HepG2 (cell line): ENCODE data around the gene EFNA2. TPM values are rescaled to one million over a fixed set of nuclear protein-coding genes. Genes with fewer than 3 reads are reported as not detected.

Source experiments
- GABPB1 ChIP-seq: IDR thresholded peaks from 2 replicates; pipeline ENCODE4 v1.6.1; 2016; ENCODE audit warnings: mild to moderate bottlenecking, missing genetic modification reagents, moderate library complexity, missing compliant biosample characterization
- GATAD2A ChIP-seq: IDR thresholded peaks from 2 replicates; pipeline ENCODE4 v1.6.1; 2016
- GTF3A ChIP-seq: sonication (generic); formaldehyde crosslinking; conservative IDR thresholded peaks from 2 replicates; pipeline ENCODE4 v1.4.0; 2020; ENCODE audit warnings: mild to moderate bottlenecking, missing genetic modification reagents
- HNRNPH1 ChIP-seq: fragments of 200-400 bp; formaldehyde crosslinking; optimal IDR thresholded peaks from 2 replicates; pipeline ENCODE3; 2017; ENCODE audit warnings: mild to moderate bottlenecking, low read depth, low read length
- JARID2 ChIP-seq: sonication (generic); formaldehyde crosslinking; IDR thresholded peaks from 2 replicates; pipeline ENCODE4 v1.8.1; 2023; ENCODE audit warnings: missing genetic modification reagents, inconsistent platforms; ENCODE audit not compliant: insufficient replicate concordance
- MZF1 ChIP-seq: sonication (generic); formaldehyde crosslinking; IDR thresholded peaks from 2 replicates; pipeline ENCODE4 v1.8.1; 2023; ENCODE audit warnings: mild to moderate bottlenecking, missing genetic modification reagents, borderline replicate concordance
- NR2F6 ChIP-seq, 2 experiments: IDR thresholded peaks; 2 replicates each; pipeline ENCODE4 v1.6.1; 2016; ENCODE audit warnings: antibody characterized with exemption in 1 of 2, mild to moderate bottlenecking in 1 of 2
- PHF8 ChIP-seq: sonication (generic); formaldehyde crosslinking; IDR thresholded peaks from 2 replicates; pipeline ENCODE4 v1.5.0; 2020; ENCODE audit warnings: missing genetic modification reagents
- SAFB2 ChIP-seq: sonication (generic); formaldehyde crosslinking; IDR thresholded peaks from 2 replicates; pipeline ENCODE4 v1.5.1; 2020; ENCODE audit warnings: missing genetic modification reagents, low read depth, mild to moderate bottlenecking, borderline replicate concordance
- THYN1 ChIP-seq: sonication (generic); formaldehyde crosslinking; IDR thresholded peaks from 2 replicates; pipeline ENCODE4 v1.8.1; 2023; ENCODE audit warnings: low read depth, mild to moderate bottlenecking, moderate library complexity, missing genetic modification reagents, borderline replicate concordance
- YEATS2 ChIP-seq: sonication (generic); formaldehyde crosslinking; IDR thresholded peaks from 2 replicates; pipeline ENCODE4 v1.4.0; 2020; ENCODE audit warnings: missing genetic modification reagents, borderline replicate concordance
- ZBTB1 ChIP-seq: sonication (generic); formaldehyde crosslinking; IDR thresholded peaks from 2 replicates; pipeline ENCODE4 v1.4.0; 2020; ENCODE audit warnings: missing genetic modification reagents, borderline replicate concordance
- ZMYM4 ChIP-seq: sonication (generic); formaldehyde crosslinking; IDR thresholded peaks from 2 replicates; pipeline ENCODE4 v1.8.1; 2023; ENCODE audit warnings: mild to moderate bottlenecking, missing genetic modification reagents
- ZNF496 ChIP-seq: sonication (generic); formaldehyde crosslinking; IDR thresholded peaks from 2 replicates; pipeline ENCODE4 v1.8.1; 2023; ENCODE audit warnings: mild to moderate bottlenecking, moderate library complexity, missing genetic modification reagents; ENCODE audit not compliant: insufficient replicate concordance
- ZNF562 ChIP-seq: sonication (generic); formaldehyde crosslinking; IDR thresholded peaks from 2 replicates; pipeline ENCODE4 v1.8.0; 2022; ENCODE audit warnings: missing genetic modification reagents, borderline replicate concordance
- ZNF616 ChIP-seq: sonication (generic); formaldehyde crosslinking; IDR thresholded peaks from 2 replicates; pipeline ENCODE4 v1.5.0; 2020; ENCODE audit warnings: low read depth, mild to moderate bottlenecking, missing genetic modification reagents
- ZSCAN12 ChIP-seq: sonication (generic); formaldehyde crosslinking; IDR thresholded peaks from 2 replicates; pipeline ENCODE4 v1.9.0; 2021; ENCODE audit warnings: mild to moderate bottlenecking, missing genetic modification reagents
- polyA plus RNA-seq, 8 experiments: library from polyadenylated mRNA; depleted of rRNA in 3 of 8; stranded (reverse) in 7 of 8; unstranded in 1 of 8; fragments of >200 nt; fragmentation: Illumina TruSeq in 4 of 8; extraction: Trizol in 4 of 8; gene quantifications; 2 replicates each; pipeline versions ENCODE4 v1.2.1 to v1.2.3, GENCODE V29; 2011 to 2016; ENCODE audit warnings: low read depth in 4 of 8, missing spikeins in 1 of 8, mixed read lengths in 1 of 8; ENCODE audit not compliant: insufficient read depth in 1 of 8
- total RNA-seq, 5 experiments: library from RNA; depleted of rRNA; stranded (reverse); fragments of >200 nt; fragmentation: Illumina TruSeq; extraction: Trizol; gene quantifications; 2 replicates each; pipeline ENCODE4 v1.2.3, GENCODE V29; 2016; ENCODE audit warnings: low read depth in 1 of 5
- TF ChIP-seq, protein P1 (sequence below): sonication (generic); formaldehyde crosslinking; IDR thresholded peaks from 2 replicates; pipeline ENCODE4 v1.4.0; 2020; ENCODE audit warnings: missing genetic modification reagents
- TF ChIP-seq, protein P2 (sequence below): sonication (generic); formaldehyde crosslinking; IDR thresholded peaks from 2 replicates; pipeline ENCODE4 v1.4.0; 2020; ENCODE audit warnings: missing genetic modification reagents
- TF ChIP-seq, protein P3 (sequence below): sonication (generic); formaldehyde crosslinking; conservative IDR thresholded peaks from 2 replicates; pipeline ENCODE4 v1.8.0; 2022; ENCODE audit warnings: low read depth, missing genetic modification reagents
- TF ChIP-seq, protein P4 (sequence below): sonication (generic); formaldehyde crosslinking; IDR thresholded peaks from 2 replicates; pipeline ENCODE4 v1.5.0; 2020; ENCODE audit warnings: missing genetic modification reagents
- TF ChIP-seq, protein P5 (sequence below): IDR thresholded peaks from 2 replicates; pipeline ENCODE4 v1.6.1; 2016
- TF ChIP-seq, protein P6 (sequence below): sonication (generic); formaldehyde crosslinking; IDR thresholded peaks from 2 replicates; pipeline ENCODE4 v1.5.0; 2020; ENCODE audit warnings: missing genetic modification reagents, mild to moderate bottlenecking, borderline replicate concordance

The EFNA2 gene
- total and polyA plus RNA-seq, 2 of the 13 experiments (the other 11 are each of a cell fraction or from before 2014, with no cell fraction given), result 6.0 to 9.9 TPM

DNA sequence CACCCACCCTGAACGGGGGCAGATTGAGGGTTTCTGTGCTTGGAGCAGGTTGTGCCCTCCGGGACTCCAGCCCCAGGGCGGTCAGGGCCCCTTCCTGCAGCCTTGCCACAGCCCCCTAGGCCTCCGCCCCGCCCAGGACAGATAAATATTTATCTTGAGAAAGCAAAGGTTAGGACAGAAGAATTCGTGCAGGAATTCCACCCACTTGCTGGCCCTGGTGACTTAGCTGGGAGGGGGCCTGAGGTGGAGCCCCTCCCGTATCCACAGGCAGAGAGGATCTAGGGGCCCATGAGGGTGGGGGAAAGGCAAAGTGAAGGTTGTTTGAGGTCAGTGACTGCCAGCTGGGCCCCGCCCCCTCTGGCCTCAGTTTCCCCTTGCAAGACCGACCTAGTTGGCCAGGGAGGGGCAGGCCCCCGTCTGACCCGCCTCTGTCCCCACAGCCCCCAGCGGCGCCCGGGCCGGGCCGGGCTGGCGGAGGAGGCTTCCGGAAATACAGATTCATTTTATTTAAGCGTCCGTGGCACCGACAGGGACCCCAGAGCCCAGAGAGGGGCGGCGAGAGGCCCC lies 32.1 kb upstream of the EFNA2 start (continued):
- TF ChIP-seq, protein P1, sequence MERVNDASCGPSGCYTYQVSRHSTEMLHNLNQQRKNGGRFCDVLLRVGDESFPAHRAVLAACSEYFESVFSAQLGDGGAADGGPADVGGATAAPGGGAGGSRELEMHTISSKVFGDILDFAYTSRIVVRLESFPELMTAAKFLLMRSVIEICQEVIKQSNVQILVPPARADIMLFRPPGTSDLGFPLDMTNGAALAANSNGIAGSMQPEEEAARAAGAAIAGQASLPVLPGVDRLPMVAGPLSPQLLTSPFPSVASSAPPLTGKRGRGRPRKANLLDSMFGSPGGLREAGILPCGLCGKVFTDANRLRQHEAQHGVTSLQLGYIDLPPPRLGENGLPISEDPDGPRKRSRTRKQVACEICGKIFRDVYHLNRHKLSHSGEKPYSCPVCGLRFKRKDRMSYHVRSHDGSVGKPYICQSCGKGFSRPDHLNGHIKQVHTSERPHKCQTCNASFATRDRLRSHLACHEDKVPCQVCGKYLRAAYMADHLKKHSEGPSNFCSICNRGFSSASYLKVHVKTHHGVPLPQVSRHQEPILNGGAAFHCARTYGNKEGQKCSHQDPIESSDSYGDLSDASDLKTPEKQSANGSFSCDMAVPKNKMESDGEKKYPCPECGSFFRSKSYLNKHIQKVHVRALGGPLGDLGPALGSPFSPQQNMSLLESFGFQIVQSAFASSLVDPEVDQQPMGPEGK (CRISPR knock-in tag), result peak; percentile 100
- TF ChIP-seq GATAD2A (CRISPR knock-in tag) (peak; percentile 78), JARID2 (peak; percentile 38), GTF3A (no peak), GABPB1 (CRISPR knock-in tag) (peak; percentile 55; the same call in 1 of the 2 replicates), ZNF616 (CRISPR knock-in tag) (no peak), ZBTB1 (CRISPR knock-in tag) (no peak), ZSCAN12 (CRISPR knock-in tag) (no peak), NR2F6 (IDR thresholded peaks at IDR 0.05) (peak; percentile 90), NR2F6 (CRISPR knock-in tag; IDR thresholded peaks at IDR 0.05) (peak; percentile 85), YEATS2 (CRISPR knock-in tag) (no peak), PHF8 (peak; percentile 26; the same call in 1 of the 2 replicates), SAFB2 (CRISPR knock-in tag) (no peak), HNRNPH1 (peak; percentile 26), ZMYM4 (CRISPR knock-in tag) (no peak), THYN1 (CRISPR knock-in tag) (no peak), ZNF562 (CRISPR knock-in tag) (no peak), MZF1 (CRISPR knock-in tag) (no peak), ZNF496 (no peak)
- TF ChIP-seq, protein P2, sequence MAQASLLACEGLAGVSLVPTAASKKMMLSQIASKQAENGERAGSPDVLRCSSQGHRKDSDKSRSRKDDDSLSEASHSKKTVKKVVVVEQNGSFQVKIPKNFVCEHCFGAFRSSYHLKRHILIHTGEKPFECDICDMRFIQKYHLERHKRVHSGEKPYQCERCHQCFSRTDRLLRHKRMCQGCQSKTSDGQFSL, result no peak
- TF ChIP-seq, protein P3, sequence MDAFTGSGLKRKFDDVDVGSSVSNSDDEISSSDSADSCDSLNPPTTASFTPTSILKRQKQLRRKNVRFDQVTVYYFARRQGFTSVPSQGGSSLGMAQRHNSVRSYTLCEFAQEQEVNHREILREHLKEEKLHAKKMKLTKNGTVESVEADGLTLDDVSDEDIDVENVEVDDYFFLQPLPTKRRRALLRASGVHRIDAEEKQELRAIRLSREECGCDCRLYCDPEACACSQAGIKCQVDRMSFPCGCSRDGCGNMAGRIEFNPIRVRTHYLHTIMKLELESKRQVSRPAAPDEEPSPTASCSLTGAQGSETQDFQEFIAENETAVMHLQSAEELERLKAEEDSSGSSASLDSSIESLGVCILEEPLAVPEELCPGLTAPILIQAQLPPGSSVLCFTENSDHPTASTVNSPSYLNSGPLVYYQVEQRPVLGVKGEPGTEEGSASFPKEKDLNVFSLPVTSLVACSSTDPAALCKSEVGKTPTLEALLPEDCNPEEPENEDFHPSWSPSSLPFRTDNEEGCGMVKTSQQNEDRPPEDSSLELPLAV, result no peak
- TF ChIP-seq, protein P4, sequence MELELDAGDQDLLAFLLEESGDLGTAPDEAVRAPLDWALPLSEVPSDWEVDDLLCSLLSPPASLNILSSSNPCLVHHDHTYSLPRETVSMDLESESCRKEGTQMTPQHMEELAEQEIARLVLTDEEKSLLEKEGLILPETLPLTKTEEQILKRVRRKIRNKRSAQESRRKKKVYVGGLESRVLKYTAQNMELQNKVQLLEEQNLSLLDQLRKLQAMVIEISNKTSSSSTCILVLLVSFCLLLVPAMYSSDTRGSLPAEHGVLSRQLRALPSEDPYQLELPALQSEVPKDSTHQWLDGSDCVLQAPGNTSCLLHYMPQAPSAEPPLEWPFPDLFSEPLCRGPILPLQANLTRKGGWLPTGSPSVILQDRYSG (CRISPR knock-in tag), result no peak
- TF ChIP-seq, protein P5, sequence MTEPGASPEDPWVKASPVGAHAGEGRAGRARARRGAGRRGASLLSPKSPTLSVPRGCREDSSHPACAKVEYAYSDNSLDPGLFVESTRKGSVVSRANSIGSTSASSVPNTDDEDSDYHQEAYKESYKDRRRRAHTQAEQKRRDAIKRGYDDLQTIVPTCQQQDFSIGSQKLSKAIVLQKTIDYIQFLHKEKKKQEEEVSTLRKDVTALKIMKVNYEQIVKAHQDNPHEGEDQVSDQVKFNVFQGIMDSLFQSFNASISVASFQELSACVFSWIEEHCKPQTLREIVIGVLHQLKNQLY (CRISPR knock-in tag), result 0 out of 2 replicates have a peak, but pooled peaks have one; percentile 12
- TF ChIP-seq, protein P6, sequence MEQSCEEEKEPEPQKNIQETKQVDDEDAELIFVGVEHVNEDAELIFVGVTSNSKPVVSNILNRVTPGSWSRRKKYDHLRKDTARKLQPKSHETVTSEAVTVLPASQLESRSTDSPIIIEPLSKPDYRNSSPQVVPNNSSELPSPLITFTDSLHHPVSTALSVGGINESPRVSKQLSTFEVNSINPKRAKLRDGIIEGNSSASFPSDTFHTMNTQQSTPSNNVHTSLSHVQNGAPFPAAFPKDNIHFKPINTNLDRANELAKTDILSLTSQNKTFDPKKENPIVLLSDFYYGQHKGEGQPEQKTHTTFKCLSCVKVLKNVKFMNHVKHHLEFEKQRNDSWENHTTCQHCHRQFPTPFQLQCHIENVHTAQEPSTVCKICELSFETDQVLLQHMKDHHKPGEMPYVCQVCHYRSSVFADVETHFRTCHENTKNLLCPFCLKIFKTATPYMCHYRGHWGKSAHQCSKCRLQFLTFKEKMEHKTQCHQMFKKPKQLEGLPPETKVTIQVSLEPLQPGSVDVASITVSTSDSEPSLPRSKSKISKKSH, result no peak
